Peyer's patch (tissue), 4 donors: ENCODE data around the gene CDK7.

Experiments used
- CTCF ChIP-seq, 6 experiments: fragments of 450-650 bp in 4 of 6; fragments of 200-600 bp in 2 of 6; sonication (generic) in 1 of 6; IDR thresholded peaks; one replicate each; pipeline ENCODE4 v1.5.1; 2017 to 2019; ENCODE audit warnings: antibody characterized with exemption in 6 of 6, mild to moderate bottlenecking in 3 of 6, moderate library complexity in 1 of 6
- POLR2A ChIP-seq, 2 donors: fragments of 450-650 bp; IDR thresholded peaks; one replicate each; pipeline ENCODE4 v1.5.1; 2017; ENCODE audit warnings: antibody characterized with exemption in 2 of 2, mild to moderate bottlenecking in 2 of 2, moderate library complexity in 2 of 2

- TF ChIP-seq CTCF (IDR thresholded peaks at IDR 0.05) (no peak), POLR2A (IDR thresholded peaks at IDR 0.05) (no peak)
Observed at GRCh38 chr5:69292306-69292705, 57.6 kb downstream of the CDK7 start.
